Left lung (tissue), 10 donors: Measurements from ENCODE around the gene NINJ1. TPM values are rescaled to one million over a fixed set of nuclear protein-coding genes. Genes with fewer than 3 reads are reported as not detected.

ENCODE experiments used
- ATAC-seq: fragments of 200-7000 bp; cut with Tn5 transposase; one replicate; pipeline ENCODE4 v1.9.1; 2020; ENCODE audit warnings: moderate library complexity
- DNase-seq, 4 donors: peaks; one replicate each; pipeline ENCODE4 v3.0.0-alpha.2; 2013 to 2020
- H3K27ac ChIP-seq, 2 donors: fragments of 200-600 bp; sonication (generic) in 1 of 2; one replicate each; pipeline versions ENCODE4 v1.5.0 to v1.8.0; 2020 to 2021
- H3K27me3 ChIP-seq, 2 donors: fragments of 200-600 bp; sonication (generic) in 1 of 2; one replicate each; pipeline versions ENCODE4 v1.5.0 to v1.8.0; 2020 to 2021
- H3K36me3 ChIP-seq, 2 donors: fragments of 200-600 bp; sonication (generic) in 1 of 2; one replicate each; pipeline versions ENCODE4 v1.5.0 to v1.8.0; 2020 to 2021
- H3K4me1 ChIP-seq, 2 donors: fragments of 200-600 bp; one replicate each; pipeline ENCODE4 v1.8.0; 2021
- H3K4me3 ChIP-seq, 2 donors: fragments of 200-600 bp; sonication (generic) in 1 of 2; one replicate each; pipeline versions ENCODE4 v1.5.0 to v1.8.0; 2020 to 2021; ENCODE audit warnings: mild to moderate bottlenecking in 1 of 2
- H3K9me3 ChIP-seq, 2 donors: fragments of 200-600 bp; sonication (generic) in 1 of 2; one replicate each; pipeline versions ENCODE4 v1.5.0 to v1.8.0; 2020 to 2021
- intact Hi-C, 2 donors: fragments of 100-400 bp; cut with DNase I; formaldehyde crosslinking; loops; one replicate each; pipeline versions ENCODE4 v1.11.2 to v1.14.2; 2022
- polyA plus RNA-seq, 6 donors: library from polyadenylated mRNA; unstranded; fragments of 120-200 nt; gene quantifications; one replicate each; pipeline ENCODE4 v1.2.1, GENCODE V29; 2013; ENCODE audit not compliant: insufficient read length in 6 of 6
- total RNA-seq, 2 donors: library from RNA; stranded (reverse); fragmentation: NEBNext Ultra II Directional; extraction: Animal tissue kit (Norgen Biotek cat#: 25700); gene quantifications; one replicate each; pipeline ENCODE4 v1.2.1, GENCODE V29; 2021
- TF ChIP-seq, protein P1 (sequence below), 2 donors: fragments of 200-600 bp; sonication (generic) in 1 of 2; IDR thresholded peaks; one replicate each; pipeline versions ENCODE4 v1.5.0 to v1.8.0; 2021; ENCODE audit warnings: antibody characterized with exemption in 2 of 2
- donor health status: DM: no; HTN: yes; CAD: no.
- donor health status: DM: no; HTN: no; CAD: no.

NINJ1 gene
- total and polyA plus RNA-seq, 8 donors, result 29.8 to 83.5 (median 37.8) TPM

DNA sequence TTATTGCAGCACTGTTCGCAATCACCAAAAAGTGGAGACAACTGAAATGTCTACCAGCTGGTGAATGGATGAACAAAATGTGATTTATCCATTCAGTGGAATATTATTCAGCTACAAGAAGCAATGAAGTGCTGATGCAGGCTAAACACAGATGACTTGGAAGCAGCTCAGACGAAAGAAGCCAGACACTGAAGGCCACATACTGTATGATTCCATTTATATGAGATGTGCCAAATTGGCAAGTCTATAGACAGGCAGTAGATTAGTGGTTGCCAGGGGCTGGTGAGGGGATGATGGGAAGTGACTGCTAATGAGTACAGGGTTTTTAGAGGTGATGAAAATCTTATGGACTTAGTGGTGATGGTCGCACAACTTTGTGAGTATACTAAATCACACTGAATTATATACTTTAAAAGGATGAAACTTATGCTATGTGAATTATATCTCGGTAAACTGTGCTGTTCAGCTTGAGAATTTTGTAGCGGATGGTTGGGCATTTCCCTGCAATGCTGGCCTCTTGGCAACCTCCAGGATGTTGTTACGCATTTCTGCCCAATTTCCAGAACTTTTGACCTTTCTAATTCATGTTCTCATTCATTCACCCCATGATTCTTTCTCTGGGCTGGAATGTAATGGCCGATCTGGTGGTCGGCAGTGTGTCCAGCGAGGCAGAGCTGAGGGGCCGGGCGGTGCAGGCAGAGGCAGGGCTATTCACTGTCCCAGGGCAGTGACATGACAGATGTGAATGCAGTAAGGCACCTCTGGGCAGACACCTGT lies 27.9 kb upstream of the NINJ1 start:
- intact Hi-C loops, result loop anchor here in 1 of 2 donors (5.0 kb wide), 1 partner anchor 145 kb away; no protein-coding TSS in a partner anchor
- no peaks in the 10 kb centered on the region for H3K27me3 ChIP-seq
- H3K4me1 ChIP-seq, result peaks cover 0 to 10% of the 10 kb centered on the region in 2 donors
- no peak overlapping the region for H3K4me3 ChIP-seq
- peak; percentile 17 for ATAC-seq
- no peaks in the 10 kb centered on the region for H3K9me3 ChIP-seq
- peak in 2 of 4 donors; percentile 83 to 88 for DNase-seq
- no peaks in the 10 kb centered on the region for H3K36me3 ChIP-seq
- TF ChIP-seq, protein P1, sequence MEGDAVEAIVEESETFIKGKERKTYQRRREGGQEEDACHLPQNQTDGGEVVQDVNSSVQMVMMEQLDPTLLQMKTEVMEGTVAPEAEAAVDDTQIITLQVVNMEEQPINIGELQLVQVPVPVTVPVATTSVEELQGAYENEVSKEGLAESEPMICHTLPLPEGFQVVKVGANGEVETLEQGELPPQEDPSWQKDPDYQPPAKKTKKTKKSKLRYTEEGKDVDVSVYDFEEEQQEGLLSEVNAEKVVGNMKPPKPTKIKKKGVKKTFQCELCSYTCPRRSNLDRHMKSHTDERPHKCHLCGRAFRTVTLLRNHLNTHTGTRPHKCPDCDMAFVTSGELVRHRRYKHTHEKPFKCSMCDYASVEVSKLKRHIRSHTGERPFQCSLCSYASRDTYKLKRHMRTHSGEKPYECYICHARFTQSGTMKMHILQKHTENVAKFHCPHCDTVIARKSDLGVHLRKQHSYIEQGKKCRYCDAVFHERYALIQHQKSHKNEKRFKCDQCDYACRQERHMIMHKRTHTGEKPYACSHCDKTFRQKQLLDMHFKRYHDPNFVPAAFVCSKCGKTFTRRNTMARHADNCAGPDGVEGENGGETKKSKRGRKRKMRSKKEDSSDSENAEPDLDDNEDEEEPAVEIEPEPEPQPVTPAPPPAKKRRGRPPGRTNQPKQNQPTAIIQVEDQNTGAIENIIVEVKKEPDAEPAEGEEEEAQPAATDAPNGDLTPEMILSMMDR (IDR thresholded peaks at IDR 0.05), result no peak
- no peak overlapping the region for H3K27ac ChIP-seq

DNA sequence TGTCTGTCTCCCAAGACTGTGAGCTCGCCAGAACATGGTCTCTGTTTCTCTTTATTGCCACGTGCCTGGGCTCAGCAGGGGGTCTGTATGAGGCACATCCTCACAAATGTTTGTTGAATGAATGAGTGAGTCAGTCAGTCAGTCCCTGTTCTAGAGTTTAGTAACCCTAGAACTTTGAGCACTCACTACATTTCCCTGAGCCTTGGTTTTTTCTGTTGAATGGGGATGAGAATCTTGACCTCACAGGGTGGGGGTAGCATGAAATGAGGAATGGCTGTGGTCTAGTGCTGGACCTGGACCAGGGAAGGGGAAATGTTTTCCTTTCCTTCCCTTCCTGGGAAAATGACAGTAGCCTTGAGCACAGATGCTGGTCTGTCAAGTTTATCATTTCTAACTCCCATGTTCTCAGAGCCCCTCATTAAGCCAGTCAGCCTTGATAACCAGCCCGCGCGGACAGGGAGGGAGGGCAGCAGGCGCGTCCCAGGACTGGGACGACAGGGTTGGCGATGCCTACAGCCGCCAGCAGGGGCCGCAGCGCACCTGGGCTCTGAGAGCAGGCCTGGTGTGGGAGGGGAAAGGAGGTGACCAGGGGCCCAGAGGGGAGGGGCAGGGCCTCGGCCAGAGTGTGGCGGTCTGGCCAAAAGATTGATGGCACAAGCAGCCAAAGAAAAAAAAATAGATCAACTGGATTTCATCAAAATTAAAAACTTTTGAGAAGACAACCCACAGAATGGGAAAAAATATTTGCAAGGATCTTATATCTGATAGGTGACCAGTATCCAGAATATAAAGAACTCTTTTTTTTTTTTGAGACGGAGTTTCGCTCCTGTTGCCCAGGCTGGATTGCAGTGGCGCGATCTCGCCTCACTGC lies 25.8 kb upstream of the NINJ1 start:
- Histone ChIP-seq H3K4me3 (no peak overlapping the region), H3K36me3 (no peaks in the 10 kb centered on the region), H3K27me3 (no peaks in the 10 kb centered on the region), H3K27ac (no peak overlapping the region), H3K4me1 (peaks cover 0 to 10% of the 10 kb centered on the region in 2 donors), H3K9me3 (no peaks in the 10 kb centered on the region)
- DNase-seq (peak; percentile 60 to 96 (median 87)), ATAC-seq (peak; percentile 98)
- intact Hi-C loops, result loop anchor here in 1 of 2 donors (5.0 kb wide), 1 partner anchor 147 kb away; no protein-coding TSS in a partner anchor
- TF ChIP-seq, protein P1 (IDR thresholded peaks at IDR 0.05), result peak; percentile 90 to 96

DNA sequence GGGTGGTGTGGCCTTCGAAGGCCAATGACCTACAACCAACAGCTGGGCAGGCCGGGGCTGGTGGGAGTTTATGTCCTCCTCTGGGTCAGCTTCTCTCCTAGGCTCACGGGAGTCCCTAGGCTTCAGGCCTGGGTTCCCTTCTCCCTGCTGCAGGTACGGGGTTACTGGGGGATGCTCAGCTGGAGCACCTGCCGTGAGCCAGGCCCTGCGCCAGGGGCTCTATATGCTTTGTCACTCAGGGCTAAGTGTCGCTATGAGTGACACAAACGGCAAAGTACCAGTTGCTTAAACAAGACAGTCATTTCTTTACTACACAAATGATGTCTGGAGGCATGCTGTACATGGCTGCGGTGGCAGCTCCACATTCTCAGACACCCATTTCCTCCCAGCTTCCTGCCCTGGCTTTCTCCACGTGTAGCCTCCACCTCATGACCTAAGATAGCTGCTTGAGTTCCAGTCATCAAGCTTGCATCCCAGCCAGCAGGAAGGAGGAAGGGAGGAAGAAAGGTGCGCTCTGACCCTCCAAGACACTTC lies 22.5 kb upstream of the NINJ1 start:
- ATAC-seq (no peak), DNase-seq (no peak)
- Histone ChIP-seq H3K36me3 (no peaks in the 10 kb centered on the region), H3K27ac (no peak overlapping the region), H3K27me3 (no peaks in the 10 kb centered on the region), H3K4me1 (peaks cover 0 to 10% of the 10 kb centered on the region in 2 donors), H3K4me3 (no peak overlapping the region), H3K9me3 (no peaks in the 10 kb centered on the region)
- TF ChIP-seq, protein P1 (IDR thresholded peaks at IDR 0.05), result no peak
- intact Hi-C loops, result no loop called here

DNA sequence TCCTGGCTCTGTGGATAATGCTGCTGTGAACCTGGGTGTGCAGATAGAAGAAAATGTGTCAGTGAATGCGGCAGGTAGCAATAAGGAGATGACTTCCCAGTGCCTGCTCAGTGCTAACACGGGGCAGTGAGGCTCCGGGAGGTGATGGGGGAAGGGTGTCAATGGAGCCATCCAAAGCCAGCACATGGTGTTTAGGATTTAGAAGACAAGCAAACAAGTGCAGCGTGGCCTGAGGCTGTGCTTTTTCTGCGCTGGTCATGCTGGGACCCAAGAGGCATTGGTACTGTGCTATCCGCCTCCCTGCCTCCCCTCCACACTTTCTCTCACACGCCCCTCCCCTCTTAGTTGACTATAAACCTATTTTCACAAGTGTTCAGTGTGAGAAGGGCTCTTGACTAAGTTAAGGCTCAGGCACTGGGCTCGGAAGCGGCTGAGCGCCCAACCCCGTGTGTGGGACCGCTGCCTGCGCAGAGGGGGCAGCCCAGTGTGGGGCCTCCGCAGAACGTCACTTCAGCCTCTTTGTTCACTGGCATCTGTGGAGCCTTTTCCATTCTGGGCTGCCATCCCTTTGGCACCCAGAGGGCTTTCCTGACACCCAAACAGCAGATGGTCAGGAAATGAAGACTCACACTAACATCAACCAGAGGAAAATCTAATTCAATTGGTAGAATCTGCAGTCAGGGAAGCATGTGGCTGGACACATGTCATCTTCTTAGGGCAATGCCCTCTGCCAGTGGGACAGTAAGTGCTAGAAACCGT lies 21.8 kb upstream of the NINJ1 start:
- peak; percentile 52 for ATAC-seq
- TF ChIP-seq, protein P1 (IDR thresholded peaks at IDR 0.05), result no peak
- no peaks in the 10 kb centered on the region for H3K36me3 ChIP-seq
- H3K4me3 ChIP-seq, result no peak overlapping the region
- intact Hi-C loops, result no loop called here
- H3K27ac ChIP-seq, result no peak overlapping the region
- no peaks in the 10 kb centered on the region for H3K9me3 ChIP-seq
- no peaks in the 10 kb centered on the region for H3K27me3 ChIP-seq
- DNase-seq, result no peak
- H3K4me1 ChIP-seq, result peaks cover 0 to 10% of the 10 kb centered on the region in 2 donors
